HCT116 (cell line): Measurements from ENCODE around the gene UPP1. TPM values are rescaled to one million over a fixed set of nuclear protein-coding genes. Genes with fewer than 3 reads are reported as not detected.

Experiments
- ATAC-seq: fragments of 200-7000 bp; cut with Tn5 transposase; 2 replicates; pipeline ENCODE4 v1.9.1; 2020; ENCODE audit warnings: mild to moderate bottlenecking, moderate library complexity
- BruUV-seq: library from RNA; stranded (reverse); fragments of 400-500 nt; replicated peaks from 2 replicates; lab custom pipeline; 2021; lab: Mats Ljungman, UMichigan
- CTCF ChIA-PET: fragments of 300-600 bp; sonication (Branson Sonifier 250); formaldehyde crosslinking; loops from one replicate; lab custom pipeline; 2021; ENCODE audit warnings: antibody characterized with exemption; lab: Charles Lee
- POLR2A ChIA-PET: fragments of 300-600, 350-600 bp; sonication (Branson Sonifier 250); formaldehyde crosslinking; loops from one replicate; lab custom pipeline; 2021; ENCODE audit warnings: antibody characterized with exemption; lab: Charles Lee
- RAD21 ChIA-PET, 2 experiments: fragments of 300-600 bp; sonication (Branson Sonifier 250); formaldehyde crosslinking; loops; one replicate each; lab custom pipeline; 2023; ENCODE audit warnings: low total read pairs in 2 of 2; ENCODE audit not compliant: uncharacterized antibody in 2 of 2, unreplicated experiment in 2 of 2, low non-redundant PET in 1 of 2; lab: Charles Lee
- DNase-seq: peaks from one replicate; pipeline ENCODE4 v3.0.0-alpha.2; 2010; ENCODE audit warnings: low read depth, low spot score
- H2AFZ ChIP-seq: fragments of 200-600 bp; shearing (Covaris generic), sonication (generic); 2 replicates; pipeline ENCODE4 v1.6.1; 2017; ENCODE audit warnings: low read depth, mixed run types, mixed read lengths, antibody characterized with exemption, low read length; ENCODE audit not compliant: poor library complexity, severe bottlenecking
- H3K27ac ChIP-seq: 2 replicates; pipeline ENCODE4 v1.5.1; 2012; ENCODE audit warnings: low read depth, low read length
- H3K27me3 ChIP-seq: fragments of 200-600 bp; sonication (generic); 2 replicates; pipeline ENCODE4 v1.6.1; 2016; ENCODE audit warnings: mixed run types, low read length, mixed read lengths; ENCODE audit not compliant: insufficient read depth
- H3K36me3 ChIP-seq, 2 experiments: fragments of 200-500 bp in 1 of 2; fragments of 200-600 bp in 1 of 2; sonication (Bioruptor generic) in 1 of 2; sonication (generic) in 1 of 2; 2 replicates each; pipeline versions ENCODE4 v1.5.1 to v1.6.1; 2014 to 2016; ENCODE audit warnings: low read length in 2 of 2, inconsistent platforms in 1 of 2, mixed read lengths in 1 of 2, mixed run types in 1 of 2; ENCODE audit not compliant: insufficient read depth in 2 of 2, control insufficient read depth in 1 of 2
- H3K4me1 ChIP-seq, 2 experiments: fragments of 200-600 bp in 1 of 2; sonication (generic) in 1 of 2; 2 replicates each; pipeline versions ENCODE4 v1.5.1 to v1.6.1; 2012 to 2017; ENCODE audit warnings: low read length in 2 of 2, inconsistent platforms in 1 of 2, mild to moderate bottlenecking in 1 of 2, mixed read lengths in 1 of 2, mixed run types in 1 of 2, moderate library complexity in 1 of 2; ENCODE audit not compliant: insufficient read depth in 2 of 2, control insufficient read depth in 1 of 2
- H3K4me2 ChIP-seq: fragments of 200-600 bp; sonication (generic); 2 replicates; pipeline ENCODE4 v1.6.1; 2017; ENCODE audit warnings: mixed run types, low read length, mixed read lengths
- H3K4me3 ChIP-seq, 2 experiments: fragments of 200-600 bp in 1 of 2; sonication (generic) in 1 of 2; replicated peaks in 1 of 2; 2 replicates each; pipeline ENCODE4 v1.5.1; 2011 to 2016; ENCODE audit warnings: low read length in 2 of 2, control low read depth in 1 of 2, low read depth in 1 of 2, mild to moderate bottlenecking in 1 of 2, mixed read lengths in 1 of 2, mixed run types in 1 of 2
- H3K79me2 ChIP-seq: fragments of 200-600 bp; sonication (generic); 2 replicates; pipeline ENCODE4 v1.6.1; 2017; ENCODE audit warnings: mild to moderate bottlenecking, mixed run types, low read length, moderate library complexity, mixed read lengths; ENCODE audit not compliant: insufficient read depth
- H3K9ac ChIP-seq: fragments of 200-600 bp; sonication (generic); 2 replicates; pipeline ENCODE4 v1.6.1; 2016; ENCODE audit warnings: low read length, mixed read lengths
- H3K9me2 ChIP-seq: fragments of 200-600 bp; sonication (generic), shearing (Covaris generic); 2 replicates; pipeline ENCODE4 v1.6.1; 2017; ENCODE audit warnings: mixed run types, mild to moderate bottlenecking, moderate library complexity; ENCODE audit not compliant: insufficient read depth
- H3K9me3 ChIP-seq, 2 experiments: fragments of 200-500 bp in 1 of 2; fragments of 200-600 bp in 1 of 2; sonication (Bioruptor generic) in 1 of 2; sonication (generic) in 1 of 2; 2 replicates each; pipeline ENCODE4 v1.6.1; 2014 to 2017; ENCODE audit warnings: low read length in 2 of 2, mixed read lengths in 2 of 2, inconsistent platforms in 1 of 2, low read depth in 1 of 2, mild to moderate bottlenecking in 1 of 2, mixed run types in 1 of 2, moderate library complexity in 1 of 2; ENCODE audit not compliant: control insufficient read depth in 1 of 2, insufficient read depth in 1 of 2
- H4K20me1 ChIP-seq: fragments of 200-600 bp; sonication (generic), shearing (Covaris generic); 2 replicates; pipeline ENCODE4 v1.6.1; 2017; ENCODE audit warnings: mixed run types, mild to moderate bottlenecking, moderate library complexity; ENCODE audit not compliant: insufficient read depth
- ELF1 ChIP-seq: IDR thresholded peaks from 2 replicates; pipeline ENCODE4 v1.6.1; 2012; ENCODE audit warnings: low read depth, borderline replicate concordance
- RAD21 ChIP-seq: IDR thresholded peaks from 2 replicates; pipeline ENCODE4 v1.6.1; 2012; ENCODE audit warnings: low read depth, mild to moderate bottlenecking
- REST ChIP-seq: IDR thresholded peaks from 2 replicates; pipeline ENCODE4 v1.6.1; 2012; ENCODE audit warnings: low read depth
- intact Hi-C: fragments of 100-400 bp; cut with micrococcal nuclease; formaldehyde crosslinking; loops from 2 replicates; pipeline ENCODE4 v1.10.0; 2022
- total RNA-seq: library from RNA; stranded (reverse); gene quantifications from one replicate; pipeline ENCODE4 v1.2.1, GENCODE V29; 2021; ENCODE audit not compliant: unreplicated experiment
- TF ChIP-seq, protein P1 (sequence below): IDR thresholded peaks from 2 replicates; pipeline ENCODE4 v1.6.1; 2011; ENCODE audit warnings: mild to moderate bottlenecking, low read length, moderate library complexity; ENCODE audit not compliant: insufficient replicate concordance; ENCODE audit errors: extremely low read depth

Gene UPP1
- total RNA-seq, 1 experiment from 2014 or later: 42.7 TPM

DNA sequence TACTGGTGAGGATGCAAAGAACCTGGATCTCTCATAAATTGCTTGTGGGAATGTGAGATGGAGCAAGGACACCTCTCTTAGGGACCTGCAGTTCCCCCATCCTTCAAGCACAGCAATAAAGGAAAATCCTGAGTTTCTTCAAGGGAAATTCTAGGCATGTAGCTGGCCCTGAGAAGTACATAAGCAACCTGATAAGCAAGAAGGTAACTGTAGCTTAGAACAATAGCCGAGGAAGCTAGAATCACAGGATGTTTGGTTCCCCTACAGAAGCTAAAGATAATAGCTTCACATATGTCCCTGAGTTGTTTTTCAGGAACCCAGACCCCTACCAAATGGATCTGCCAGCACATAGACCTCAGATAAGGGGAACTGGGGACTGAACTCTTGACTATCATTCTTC is 11.6 kb upstream of the UPP1 start:
- H3K4me1 ChIP-seq: peaks cover 0 to 7% of the 10 kb centered on the region in 2 experiments; a peak in 2 of 4 replicates
- DNase-seq: no peak
- no peak overlapping the region for H3K27ac ChIP-seq
- H3K9me2 ChIP-seq: no peaks in the 10 kb centered on the region
- no peaks in the 10 kb centered on the region for H3K9me3 ChIP-seq
- no peaks in the 10 kb centered on the region for H3K79me2 ChIP-seq
- BruUV-seq: no TSS peak
- ChIA-PET RAD21 (no interaction called here), POLR2A (interaction anchor here (1.3 kb wide), 1 partner anchor 11 kb away, joined by 5 read pairs; the partner anchor contains the start of gene UPP1)
- H3K9ac ChIP-seq: no peak overlapping the region
- H3K36me3 ChIP-seq: no peaks in the 10 kb centered on the region
- no peak overlapping the region for H3K4me2 ChIP-seq
- H3K27me3 ChIP-seq: no peaks in the 10 kb centered on the region
- no peak for TF ChIP-seq ELF1
- TF ChIP-seq, protein P1, sequence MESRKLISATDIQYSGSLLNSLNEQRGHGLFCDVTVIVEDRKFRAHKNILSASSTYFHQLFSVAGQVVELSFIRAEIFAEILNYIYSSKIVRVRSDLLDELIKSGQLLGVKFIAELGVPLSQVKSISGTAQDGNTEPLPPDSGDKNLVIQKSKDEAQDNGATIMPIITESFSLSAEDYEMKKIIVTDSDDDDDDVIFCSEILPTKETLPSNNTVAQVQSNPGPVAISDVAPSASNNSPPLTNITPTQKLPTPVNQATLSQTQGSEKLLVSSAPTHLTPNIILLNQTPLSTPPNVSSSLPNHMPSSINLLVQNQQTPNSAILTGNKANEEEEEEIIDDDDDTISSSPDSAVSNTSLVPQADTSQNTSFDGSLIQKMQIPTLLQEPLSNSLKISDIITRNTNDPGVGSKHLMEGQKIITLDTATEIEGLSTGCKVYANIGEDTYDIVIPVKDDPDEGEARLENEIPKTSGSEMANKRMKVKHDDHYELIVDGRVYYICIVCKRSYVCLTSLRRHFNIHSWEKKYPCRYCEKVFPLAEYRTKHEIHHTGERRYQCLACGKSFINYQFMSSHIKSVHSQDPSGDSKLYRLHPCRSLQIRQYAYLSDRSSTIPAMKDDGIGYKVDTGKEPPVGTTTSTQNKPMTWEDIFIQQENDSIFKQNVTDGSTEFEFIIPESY: no peak
- TF ChIP-seq RAD21: no peak
- no peak for TF ChIP-seq REST
- TF ChIP-seq, all 23 proteins: peak for 0
- intact Hi-C loops: no loop called here
- CTCF ChIA-PET: no interaction called here
- Histone ChIP-seq H3K4me3 (no peak overlapping the region), H2AFZ (no peak overlapping the region), H4K20me1 (no peaks in the 10 kb centered on the region)
- ATAC-seq: no peak
